ENCODE results near the gene HIGD2B.
"Not testable (repeated sequence)": the region's sequence is repeated elsewhere in the genome, so short reads cannot be mapped to it uniquely, and the experiment has no call there.

GRCh38 chr15:72669803-72670202 lies 16.2 kb downstream of the HIGD2B start:
- not testable (repeated sequence) for TF ChIP-seq EZH2phosphoT487 (IDR thresholded peaks at IDR 0.05; ENCODE audit: insufficient read depth, low read depth); EZH2 (IDR thresholded peaks at IDR 0.05; ENCODE audit: insufficient read depth, poor library complexity, severe bottlenecking)

All from GM23248 (cell line).